K562 (cell line): ENCODE data around the gene MRPL40. TPM values are rescaled to one million over a fixed set of nuclear protein-coding genes. Genes with fewer than 3 reads are reported as not detected.
A peak's percentile ranks its signal among the peaks of the same experiment; 100 is the strongest.

Source experiments
- ARHGAP35 ChIP-seq: fragments of 450-650 bp; IDR thresholded peaks from 2 replicates; pipeline ENCODE4 v1.6.1; 2018; ENCODE audit not compliant: partially characterized antibody
- DIDO1 ChIP-seq: fragments of 450-650 bp; IDR thresholded peaks from 2 replicates; pipeline ENCODE4 v1.6.1; 2016; ENCODE audit warnings: low read depth, missing biosample characterization, missing genetic modification characterization
- ELF2 ChIP-seq: fragments of 250-450 bp; sonication (Bioruptor Pico); IDR thresholded peaks from 2 replicates; pipeline ENCODE4 v1.5.0; 2021; ENCODE audit warnings: mild to moderate bottlenecking
- HBP1 ChIP-seq: fragments of 450-650 bp; formaldehyde crosslinking; IDR thresholded peaks from 2 replicates; pipeline ENCODE4 v1.4.0; 2022; ENCODE audit warnings: missing genetic modification characterization
- HDAC1 ChIP-seq, 2 experiments: fragments of 450-650 bp; IDR thresholded peaks; 2 replicates each; pipeline ENCODE4 v1.6.1; 2016 to 2017; ENCODE audit warnings: inconsistent platforms in 1 of 2, mild to moderate bottlenecking in 1 of 2, moderate library complexity in 1 of 2
- JUNB ChIP-seq: fragments of 450-650 bp; formaldehyde crosslinking; conservative IDR thresholded peaks from 2 replicates; pipeline ENCODE4 v1.4.0; 2020; ENCODE audit warnings: mild to moderate bottlenecking
- NCOA4 ChIP-seq: fragments of 450-650 bp; IDR thresholded peaks from 2 replicates; pipeline ENCODE4 v1.6.1; 2018; ENCODE audit warnings: mild to moderate bottlenecking; ENCODE audit not compliant: partially characterized antibody
- NKRF ChIP-seq: fragments of 450-650 bp; IDR thresholded peaks from 2 replicates; pipeline ENCODE4 v1.6.1; 2016; ENCODE audit warnings: borderline replicate concordance
- OTX1 ChIP-seq: fragments of 450-650 bp; formaldehyde crosslinking; IDR thresholded peaks from 2 replicates; pipeline ENCODE4 v1.4.0; 2022; ENCODE audit warnings: mild to moderate bottlenecking
- PTTG1 ChIP-seq: fragments of 450-650 bp; IDR thresholded peaks from 2 replicates; pipeline ENCODE4 v1.6.1; 2016; ENCODE audit warnings: low read depth, mild to moderate bottlenecking, missing genetic modification characterization, missing compliant biosample characterization
- RFX7 ChIP-seq: fragments of 250-450 bp; sonication (Bioruptor Pico); IDR thresholded peaks from 2 replicates; pipeline ENCODE4 v1.5.1; 2021; ENCODE audit warnings: mild to moderate bottlenecking
- THRB ChIP-seq: fragments of 450-650 bp; formaldehyde crosslinking; conservative IDR thresholded peaks from 2 replicates; pipeline ENCODE4 v1.4.0; 2022; ENCODE audit warnings: mild to moderate bottlenecking, missing genetic modification characterization
- ZFP30 ChIP-seq: fragments of 250-450 bp; sonication (Bioruptor Pico); IDR thresholded peaks from 2 replicates; pipeline ENCODE4 v1.8.0; 2022; ENCODE audit warnings: moderate library complexity, mild to moderate bottlenecking, inconsistent platforms, borderline replicate concordance
- ZNF280B ChIP-seq: fragments of 250-450 bp; sonication (Bioruptor Pico); IDR thresholded peaks from 2 replicates; pipeline ENCODE4 v1.5.1; 2021; ENCODE audit warnings: mild to moderate bottlenecking
- polyA plus RNA-seq, 8 experiments: library from polyadenylated mRNA; depleted of rRNA in 4 of 8; stranded (reverse) in 5 of 8; unstranded in 3 of 8; fragments of >200 nt; fragmentation: Nextera tagmentation in 2 of 8; fragmentation: Illumina TruSeq in 1 of 8; extraction: Ambion mirVana in 2 of 8; extraction: Trizol in 1 of 8; gene quantifications; 2 replicates each; pipeline versions ENCODE4 v1.2.1 to v1.2.3, GENCODE V29; 2011 to 2014; ENCODE audit warnings: inconsistent platforms in 1 of 8, missing spikeins in 1 of 8
- total RNA-seq, 7 experiments: library from RNA; depleted of rRNA in 6 of 7; stranded (reverse); fragments of >200 nt in 6 of 7; fragmentation: Illumina TruSeq in 2 of 7; extraction: Trizol in 2 of 7; gene quantifications; 2 replicates each; pipeline versions ENCODE4 v1.2.1 to v1.2.3, GENCODE V29; 2011 to 2021; ENCODE audit warnings: low replicate concordance in 1 of 7
- TF ChIP-seq, protein P1 (sequence below), 2 experiments: fragments of 450-650 bp; IDR thresholded peaks; 2 replicates each; pipeline ENCODE4 v1.6.1; 2016
- TF ChIP-seq, protein P2 (sequence below): fragments of 450-650 bp; IDR thresholded peaks from 2 replicates; pipeline ENCODE4 v1.6.1; 2018; ENCODE audit warnings: mild to moderate bottlenecking, low read depth; ENCODE audit not compliant: partially characterized antibody

MRPL40 gene
- total and polyA plus RNA-seq, 9 of the 15 experiments (the other 6 are each of a cell fraction or from before 2014, with no cell fraction given) = 132 to 652 (median 208) TPM

- TF ChIP-seq ZNF280B (CRISPR knock-in tag) = peak; percentile 75; the same call in 1 of the 2 replicates
- TF ChIP-seq, protein P1, sequence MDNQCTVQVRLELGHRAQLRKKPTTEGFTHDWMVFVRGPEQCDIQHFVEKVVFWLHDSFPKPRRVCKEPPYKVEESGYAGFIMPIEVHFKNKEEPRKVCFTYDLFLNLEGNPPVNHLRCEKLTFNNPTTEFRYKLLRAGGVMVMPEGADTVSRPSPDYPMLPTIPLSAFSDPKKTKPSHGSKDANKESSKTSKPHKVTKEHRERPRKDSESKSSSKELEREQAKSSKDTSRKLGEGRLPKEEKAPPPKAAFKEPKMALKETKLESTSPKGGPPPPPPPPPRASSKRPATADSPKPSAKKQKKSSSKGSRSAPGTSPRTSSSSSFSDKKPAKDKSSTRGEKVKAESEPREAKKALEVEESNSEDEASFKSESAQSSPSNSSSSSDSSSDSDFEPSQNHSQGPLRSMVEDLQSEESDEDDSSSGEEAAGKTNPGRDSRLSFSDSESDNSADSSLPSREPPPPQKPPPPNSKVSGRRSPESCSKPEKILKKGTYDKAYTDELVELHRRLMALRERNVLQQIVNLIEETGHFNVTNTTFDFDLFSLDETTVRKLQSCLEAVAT (IDR thresholded peaks at IDR 0.05) = peak in 1 of 2 experiments; percentile 61; a peak in 1 of 4 replicates
- 0 out of 2 replicates have a peak, but pooled peaks have one; percentile 22 for TF ChIP-seq NKRF
- TF ChIP-seq THRB (CRISPR knock-in tag) = peak; percentile 72; the same call in 1 of the 2 replicates
- peak; percentile 82; the same call in 1 of the 2 replicates for TF ChIP-seq HBP1 (CRISPR knock-in tag)
- TF ChIP-seq ZFP30 (CRISPR knock-in tag) = 0 out of 2 replicates have a peak, but pooled peaks have one; percentile 25
- TF ChIP-seq JUNB = 0 out of 2 replicates have a peak, but pooled peaks have one; percentile 32
- TF ChIP-seq RFX7 = peak; percentile 33; the same call in 1 of the 2 replicates
- peak; percentile 62; the same call in 1 of the 2 replicates for TF ChIP-seq ELF2
- 0 out of 2 replicates have a peak, but pooled peaks have one; percentile 43 for TF ChIP-seq DIDO1 (tag)
- TF ChIP-seq, protein P2, sequence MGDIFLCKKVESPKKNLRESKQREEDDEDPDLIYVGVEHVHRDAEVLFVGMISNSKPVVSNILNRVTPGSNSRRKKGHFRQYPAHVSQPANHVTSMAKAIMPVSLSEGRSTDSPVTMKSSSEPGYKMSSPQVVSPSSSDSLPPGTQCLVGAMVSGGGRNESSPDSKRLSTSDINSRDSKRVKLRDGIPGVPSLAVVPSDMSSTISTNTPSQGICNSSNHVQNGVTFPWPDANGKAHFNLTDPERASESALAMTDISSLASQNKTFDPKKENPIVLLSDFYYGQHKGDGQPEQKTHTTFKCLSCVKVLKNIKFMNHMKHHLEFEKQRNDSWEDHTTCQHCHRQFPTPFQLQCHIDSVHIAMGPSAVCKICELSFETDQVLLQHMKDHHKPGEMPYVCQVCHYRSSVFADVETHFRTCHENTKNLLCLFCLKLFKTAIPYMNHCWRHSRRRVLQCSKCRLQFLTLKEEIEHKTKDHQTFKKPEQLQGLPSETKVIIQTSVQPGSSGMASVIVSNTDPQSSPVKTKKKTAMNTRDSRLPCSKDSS = peak; percentile 28
- TF ChIP-seq HDAC1 (IDR thresholded peaks at IDR 0.05) = peak in 1 of 2 experiments; percentile 75; a peak in 2 of 4 replicates
- TF ChIP-seq OTX1 (CRISPR knock-in tag) = 0 out of 2 replicates have a peak, but pooled peaks have one; percentile 38
- peak; percentile 21; the same call in 1 of the 2 replicates for TF ChIP-seq PTTG1 (tag)
- peak; percentile 33 for TF ChIP-seq NCOA4
- peak; percentile 61 for TF ChIP-seq ARHGAP35
Measured at GRCh38 chr22:19445279-19445982, 13.1 kb downstream of the MRPL40 start (continued).
